GM12873 (cell line): ENCODE measurements around the gene VPS35.

Experiments
- TF ChIP-seq, protein P1 (sequence below): IDR thresholded peaks from 2 replicates; pipeline ENCODE4 v1.5.1; 2012; ENCODE audit warnings: low read depth, mild to moderate bottlenecking, moderate library complexity, low read length, control low read depth; ENCODE audit not compliant: insufficient read depth; ENCODE audit errors: missing control alignments

The VPS35 gene

DNA sequence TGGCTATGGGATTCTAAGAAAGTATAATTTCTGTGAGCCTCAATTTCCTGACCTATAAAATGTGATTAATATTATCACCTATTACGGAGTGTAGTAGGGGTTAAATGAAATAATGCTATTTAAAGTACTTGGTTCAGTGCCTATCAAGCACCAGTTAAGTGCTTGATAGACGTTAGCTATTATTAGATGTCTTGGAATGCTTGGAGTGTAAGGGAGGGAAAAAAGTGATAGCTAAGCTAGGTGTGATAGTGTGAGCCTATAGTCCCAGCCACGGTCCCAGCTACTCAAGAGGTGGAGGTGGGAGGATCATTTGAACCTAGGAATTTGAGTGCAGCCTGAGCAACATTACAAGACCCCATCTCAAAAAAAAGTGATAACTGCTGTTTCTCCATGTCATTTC is 8.0 kb upstream of the VPS35 start:
- TF ChIP-seq, protein P1, sequence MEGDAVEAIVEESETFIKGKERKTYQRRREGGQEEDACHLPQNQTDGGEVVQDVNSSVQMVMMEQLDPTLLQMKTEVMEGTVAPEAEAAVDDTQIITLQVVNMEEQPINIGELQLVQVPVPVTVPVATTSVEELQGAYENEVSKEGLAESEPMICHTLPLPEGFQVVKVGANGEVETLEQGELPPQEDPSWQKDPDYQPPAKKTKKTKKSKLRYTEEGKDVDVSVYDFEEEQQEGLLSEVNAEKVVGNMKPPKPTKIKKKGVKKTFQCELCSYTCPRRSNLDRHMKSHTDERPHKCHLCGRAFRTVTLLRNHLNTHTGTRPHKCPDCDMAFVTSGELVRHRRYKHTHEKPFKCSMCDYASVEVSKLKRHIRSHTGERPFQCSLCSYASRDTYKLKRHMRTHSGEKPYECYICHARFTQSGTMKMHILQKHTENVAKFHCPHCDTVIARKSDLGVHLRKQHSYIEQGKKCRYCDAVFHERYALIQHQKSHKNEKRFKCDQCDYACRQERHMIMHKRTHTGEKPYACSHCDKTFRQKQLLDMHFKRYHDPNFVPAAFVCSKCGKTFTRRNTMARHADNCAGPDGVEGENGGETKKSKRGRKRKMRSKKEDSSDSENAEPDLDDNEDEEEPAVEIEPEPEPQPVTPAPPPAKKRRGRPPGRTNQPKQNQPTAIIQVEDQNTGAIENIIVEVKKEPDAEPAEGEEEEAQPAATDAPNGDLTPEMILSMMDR, result no peak

DNA sequence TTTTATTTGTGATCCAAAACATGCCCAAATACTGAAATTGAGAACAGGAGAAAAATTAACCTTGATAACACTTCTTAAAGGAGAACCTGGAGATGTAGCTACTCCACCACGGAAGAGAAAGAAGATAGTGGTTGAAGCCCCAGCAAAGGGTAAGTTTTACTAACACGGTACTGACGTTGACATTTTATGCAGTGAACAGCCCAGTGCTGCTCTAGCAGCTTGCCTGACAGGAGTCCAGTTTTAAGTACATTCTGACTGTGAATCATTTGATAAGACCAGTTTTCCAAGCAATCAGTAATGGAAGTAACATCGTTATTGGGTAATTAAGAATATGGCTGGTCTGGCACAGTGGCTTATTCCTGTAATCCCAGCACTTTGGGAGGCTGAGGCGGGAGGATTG is 7.0 kb upstream of the VPS35 start:
- TF ChIP-seq, protein P1, result no peak

DNA sequence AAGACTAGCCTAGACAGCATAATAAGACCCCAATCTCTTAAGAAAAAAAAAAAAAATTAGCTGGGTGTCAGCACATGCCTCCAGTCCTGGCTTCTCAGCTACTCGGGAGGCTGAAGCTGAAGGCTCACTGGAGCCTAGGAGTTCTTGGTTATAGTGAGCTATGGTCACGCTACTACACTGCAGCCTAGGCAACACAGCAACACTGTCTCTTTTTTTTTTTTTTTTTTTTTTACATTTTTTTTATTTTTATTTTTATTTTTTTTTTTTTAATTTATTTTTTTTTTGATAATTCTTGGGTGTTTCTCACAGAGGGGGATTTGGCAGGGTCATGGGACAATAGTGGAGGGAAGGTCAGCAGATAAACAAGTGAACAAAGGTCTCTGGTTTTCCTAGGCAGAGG is 4.6 kb upstream of the VPS35 start:
- TF ChIP-seq, protein P1, result no peak

DNA sequence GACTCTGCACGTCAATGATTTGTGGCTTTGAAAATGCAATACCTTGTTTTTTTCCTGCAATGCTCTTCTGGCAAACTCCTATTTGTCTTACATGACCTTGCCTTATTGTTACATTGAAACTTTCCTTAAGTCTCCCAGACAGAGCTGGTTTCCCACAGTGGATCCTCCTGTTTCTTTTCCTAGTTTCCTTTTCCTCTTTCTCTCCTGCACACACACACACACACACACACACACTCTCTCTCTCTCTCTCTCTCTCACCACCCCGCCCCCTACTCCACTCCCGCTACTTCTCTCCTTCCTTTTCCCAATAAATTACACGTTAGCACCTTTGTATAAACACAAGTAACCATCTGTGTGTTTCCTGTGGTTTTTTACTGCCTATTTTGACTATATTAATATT is 2.7 kb upstream of the VPS35 start:
- TF ChIP-seq, protein P1, result no peak

DNA sequence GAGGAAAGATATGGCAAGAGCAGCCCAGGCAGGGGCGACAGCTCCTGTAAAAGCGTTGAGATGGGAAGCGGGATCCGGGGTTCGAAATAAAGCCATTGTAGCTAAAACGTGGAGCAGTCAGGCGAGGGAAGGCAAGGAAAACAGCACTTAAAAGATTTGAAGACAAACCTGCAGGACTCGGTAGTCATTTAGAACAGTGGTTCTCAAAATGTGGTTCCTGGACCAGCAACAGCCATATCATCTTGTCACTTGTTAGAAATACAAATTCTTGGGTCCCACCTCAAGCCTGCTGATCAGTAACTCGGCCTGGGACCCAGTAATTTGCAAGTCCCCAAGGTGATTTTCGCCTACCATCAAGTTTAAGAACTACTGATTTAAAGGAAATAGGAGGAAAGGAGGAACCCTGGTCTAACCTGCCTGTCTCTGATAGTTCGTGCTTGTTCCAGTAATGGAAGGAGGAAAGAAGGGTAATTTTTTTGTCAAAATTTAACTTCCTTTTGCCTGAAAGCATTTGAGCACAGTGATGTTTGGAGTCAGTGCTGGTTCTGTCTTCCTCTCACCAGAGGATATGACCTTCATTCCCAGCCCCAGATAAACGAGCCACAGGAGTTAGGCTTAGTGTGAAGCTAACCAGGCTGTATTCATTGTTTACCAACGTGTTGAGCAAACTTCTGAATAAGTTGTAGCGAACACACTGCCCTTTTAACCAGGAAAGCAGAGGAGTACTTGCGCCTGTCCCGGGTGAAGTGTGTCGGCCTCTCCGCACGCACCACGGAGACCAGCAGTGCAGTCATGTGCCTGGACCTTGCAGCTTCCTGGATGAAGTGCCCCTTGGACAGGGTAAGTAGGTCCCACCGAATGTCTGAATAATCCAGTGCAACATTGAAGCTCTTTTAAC is 1.6 kb upstream of the VPS35 start:
- TF ChIP-seq, protein P1, result no peak

DNA sequence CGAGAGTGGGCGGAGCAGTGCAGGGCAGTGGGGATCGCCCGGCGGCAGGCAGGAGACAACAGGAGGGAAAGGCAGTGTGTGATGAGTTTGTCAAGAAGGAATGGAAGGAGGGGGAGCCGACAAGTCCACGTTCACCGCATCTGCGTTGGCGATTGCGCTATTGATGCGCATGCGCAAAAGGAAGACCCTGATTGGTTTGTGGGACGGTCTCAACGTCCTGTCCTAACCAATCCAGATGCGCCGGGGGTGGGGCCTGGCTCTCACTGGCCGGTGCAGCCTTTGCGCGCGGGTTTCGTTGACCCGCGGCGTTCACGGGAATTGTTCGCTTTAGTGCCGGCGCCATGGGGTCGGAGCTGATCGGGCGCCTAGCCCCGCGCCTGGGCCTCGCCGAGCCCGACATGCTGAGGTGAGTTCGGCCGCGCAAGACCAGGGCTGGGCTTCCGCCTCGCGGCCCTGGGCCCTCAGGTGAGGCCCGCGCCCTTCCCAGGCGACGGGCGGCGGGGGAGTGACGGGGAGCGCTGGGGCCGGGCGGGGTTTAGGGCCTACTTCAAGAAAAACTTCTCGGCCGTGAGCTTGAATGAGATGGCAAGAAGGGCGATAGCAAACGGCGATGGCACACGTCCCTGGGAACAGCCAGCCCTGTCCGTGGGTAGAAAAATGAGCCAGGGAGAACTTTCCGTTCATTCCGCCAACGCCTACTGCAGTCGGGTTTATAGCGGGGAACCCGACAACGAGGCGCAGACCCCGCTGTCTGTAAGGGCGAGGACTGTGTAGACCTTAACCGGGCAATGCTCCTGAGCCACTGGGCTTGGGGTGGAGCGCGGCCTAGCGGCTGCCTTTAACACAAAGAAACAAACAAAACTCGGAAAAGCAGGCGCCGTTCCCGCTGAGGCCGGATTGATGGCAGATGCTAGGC is 645 bp upstream of the VPS35 start, which contains the start of gene ORC6:
TSS of gene ORC6 (plus strand) at position 295 of the 916 bp plus-strand sequence. CDS start at position 342, 47 bp downstream.
- TF ChIP-seq, protein P1, result peak; percentile 76
